ENCODE measurements around the gene SEC24D. TPM values are rescaled to one million over a fixed set of nuclear protein-coding genes. Genes with fewer than 3 reads are reported as not detected.

The SEC24D gene
- total and polyA plus RNA-seq, 2 of the 8 experiments (the other 6 are each of a cell fraction or from before 2014, with no cell fraction given) = 28.9 to 91.6 TPM

GRCh38 chr4:118759481-118759880, 76.4 kb downstream of the SEC24D start:
- H3K27ac ChIP-seq (ENCODE audit: low read depth, low read length) = no peak overlapping the region
- H3K36me3 ChIP-seq (ENCODE audit: control insufficient read depth in 2 of 4, insufficient read depth in 4 of 4, low read length in 3 of 4) = peaks cover 3 to 41% (median 14%) of the 10 kb centered on the region in 4 experiments; a peak in 7 of 8 replicates
- DNase-seq (ENCODE audit: low read depth in 1 of 2, low spot score in 2 of 2) (no peak), FAIRE-seq (no peak)
- TF ChIP-seq NRF1 (IDR thresholded peaks at IDR 0.05; ENCODE audit: low read depth, low read length) = no peak
- no peak for TF ChIP-seq ZNF274 (IDR thresholded peaks at IDR 0.05; ENCODE audit: borderline replicate concordance, extremely low read depth, low read length)
- TF ChIP-seq ASH2L (IDR thresholded peaks at IDR 0.05; ENCODE audit: low read length) = no peak
- no peak for TF ChIP-seq KDM4A (IDR thresholded peaks at IDR 0.05; ENCODE audit: low read depth, low read length, severe bottlenecking)
- no peak for TF ChIP-seq CBX8 (IDR thresholded peaks at IDR 0.05; ENCODE audit: borderline replicate concordance, low read depth, low read length)
- TF ChIP-seq TCF12 (IDR thresholded peaks at IDR 0.05; ENCODE audit: low read depth, low read length) = no peak
- TF ChIP-seq GABPA (IDR thresholded peaks at IDR 0.05; ENCODE audit: borderline replicate concordance, insufficient read depth, low read length) = no peak
- TF ChIP-seq BRCA1 (IDR thresholded peaks at IDR 0.05; ENCODE audit: low read depth, low read length) = no peak
- TF ChIP-seq SUZ12 (IDR thresholded peaks at IDR 0.05; ENCODE audit: low read length) = no peak
- no peak for TF ChIP-seq EGR1 (IDR thresholded peaks at IDR 0.05; ENCODE audit: borderline replicate concordance, low read depth, low read length)
- 88 to 100% methylated on average over 2 of the region's 2 CpGs for whole genome bisulfite sequencing, 2 experiments (ENCODE audit: extremely low coverage in 1 of 2, insufficient coverage in 1 of 2, insufficient read length in 1 of 2, insufficient replicate concordance in 2 of 2, low coverage in 1 of 2, low lambda C conversion rate in 2 of 2, missing lambda C conversion rate in 1 of 2)
- H3K14ac ChIP-seq (ENCODE audit: insufficient read length) = no peak overlapping the region
- no peak overlapping the region for H4K91ac ChIP-seq (replicated peaks; ENCODE audit: insufficient read length, low read length)
- H4K20me1 ChIP-seq (replicated peaks in 1 of 2; ENCODE audit: control insufficient read depth in 1 of 2, insufficient read depth in 2 of 2, low read length in 2 of 2) = no peaks in the 10 kb centered on the region
- H3K9me3 ChIP-seq (ENCODE audit: insufficient read depth in 2 of 2, low read depth in 1 of 2, low read length in 1 of 2) = no peaks in the 10 kb centered on the region
- H3K4me2 ChIP-seq (ENCODE audit: insufficient read depth in 1 of 2, low read depth in 2 of 2, low read length in 2 of 2) = no peak overlapping the region
- ChIA-PET POLR2A (ENCODE audit: partially characterized antibody) (no interaction called here), CTCF (ENCODE audit: partially characterized antibody) (interaction anchor here (0.7 to 1.3 kb wide), 3 partner anchors 12 to 125 kb away, joined by 3 to 6 read pairs (median 4); no protein-coding TSS in a partner anchor)
- H2BK12ac ChIP-seq (ENCODE audit: low read depth, low read length) = no peak overlapping the region
- no peaks in the 10 kb centered on the region for H3K79me2 ChIP-seq (ENCODE audit: control insufficient read depth in 1 of 2, insufficient read depth in 2 of 2, low read length in 2 of 2)
- H2BK20ac ChIP-seq (ENCODE audit: low read length) = no peak overlapping the region
- no peaks in the 10 kb centered on the region for H3K23me2 ChIP-seq (ENCODE audit: low read depth, low read length)
- H3K4me1 ChIP-seq (replicated peaks in 1 of 4; ENCODE audit: control insufficient read depth in 3 of 4, insufficient read depth in 4 of 4, low read length in 3 of 4) = peaks cover 0 to 4% (median 0%) of the 10 kb centered on the region in 4 experiments; a peak in 2 of 7 replicates
- H3K27me3 ChIP-seq (replicated peaks in 1 of 4; ENCODE audit: control insufficient read depth in 3 of 4, extremely low read depth in 1 of 4, insufficient read depth in 3 of 4, low read length in 3 of 4) = no peaks in the 10 kb centered on the region
- no peak overlapping the region for H3K56ac ChIP-seq (replicated peaks; ENCODE audit: insufficient read length, low read depth, low read length)
- no peak overlapping the region for H4K8ac ChIP-seq (ENCODE audit: extremely low read depth, insufficient read depth, low read length)
- H2AK5ac ChIP-seq (ENCODE audit: low read depth, low read length) = no peak overlapping the region
- no peaks in the 10 kb centered on the region for H3K79me1 ChIP-seq (ENCODE audit: low read depth, low read length)
- no peak overlapping the region for H4K5ac ChIP-seq (ENCODE audit: insufficient read length, low read depth, low read length)
- H3K9ac ChIP-seq (replicated peaks in 1 of 4; ENCODE audit: extremely low read depth in 1 of 4, low read depth in 3 of 4, low read length in 3 of 4) = no peak overlapping the region
- no peak overlapping the region for H3K18ac ChIP-seq (ENCODE audit: extremely low read depth, low read length)
- no peak overlapping the region for H2BK5ac ChIP-seq (ENCODE audit: low read depth, low read length)
- H3K23ac ChIP-seq (ENCODE audit: insufficient read length) = no peak overlapping the region
- no peak overlapping the region for H2BK120ac ChIP-seq (replicated peaks; ENCODE audit: low read depth, low read length)
- no peak overlapping the region for H2BK15ac ChIP-seq (ENCODE audit: low read length)
- H2AFZ ChIP-seq (ENCODE audit: low read length) = no peak overlapping the region
- no peak overlapping the region for H3K4ac ChIP-seq (replicated peaks; ENCODE audit: insufficient read length, low read depth, low read length)
- H3K4me3 ChIP-seq (ENCODE audit: extremely low read depth in 1 of 4, insufficient read depth in 2 of 4, low read depth in 3 of 4, low read length in 4 of 4) = no peak overlapping the region
